Esophagus muscularis mucosa (tissue), 4 donors: ENCODE measurements around the gene BRI3BP.

Source experiments
- CTCF ChIP-seq, 3 experiments: fragments of 200-600 bp in 2 of 3; fragments of 450-650 bp in 1 of 3; sonication (generic) in 2 of 3; IDR thresholded peaks; one replicate each; pipeline ENCODE4 v1.5.1; 2017 to 2019; ENCODE audit warnings: antibody characterized with exemption in 3 of 3, mild to moderate bottlenecking in 2 of 3, moderate library complexity in 1 of 3
- EP300 ChIP-seq: sonication (generic); formaldehyde crosslinking; IDR thresholded peaks from one replicate; pipeline ENCODE4 v1.6.1; 2017; ENCODE audit warnings: antibody characterized with exemption
- POLR2A ChIP-seq: fragments of 450-650 bp; IDR thresholded peaks from one replicate; pipeline ENCODE4 v1.6.1; 2017; ENCODE audit warnings: antibody characterized with exemption, moderate library complexity, mild to moderate bottlenecking, low read depth

GRCh38 chr12:125023065-125023464 is 29.6 kb downstream of the BRI3BP start:
- TF ChIP-seq POLR2A = no peak
- no peak for TF ChIP-seq CTCF (IDR thresholded peaks at IDR 0.05)
- TF ChIP-seq EP300 = no peak
